ENCODE results near the gene F2RL3.

F2RL3 gene

GRCh38 chr19:16860118-16860517 lies 28.7 kb upstream of the F2RL3 start:
- Histone ChIP-seq H3K4me1 (ENCODE audit: control insufficient read depth, insufficient read depth, low read length, poor library complexity, severe bottlenecking) (no peaks in the 10 kb centered on the region), H3K4me3 (ENCODE audit: insufficient read depth, low read depth, low read length, poor library complexity, severe bottlenecking) (no peak overlapping the region), H3K9me3 (ENCODE audit: control insufficient read depth, low read length) (no peaks in the 10 kb centered on the region), H3K36me3 (ENCODE audit: control insufficient read depth, insufficient read depth, low read length) (peaks cover 16% of the 10 kb centered on the region), H3K27ac (ENCODE audit: insufficient read depth, low read length, poor library complexity, severe bottlenecking) (no peak overlapping the region), H3K27me3 (replicated peaks; ENCODE audit: control insufficient read depth, insufficient read depth, low read length, poor library complexity, severe bottlenecking) (no peaks in the 10 kb centered on the region)
- no peak for DNase-seq

GRCh38 chr19:16861011-16861410 lies 27.8 kb upstream of the F2RL3 start:
- H3K4me3 ChIP-seq (ENCODE audit: insufficient read depth, low read depth, low read length, poor library complexity, severe bottlenecking) = no peak overlapping the region
- H3K36me3 ChIP-seq (ENCODE audit: control insufficient read depth, insufficient read depth, low read length) = peaks cover 24% of the 10 kb centered on the region
- no peaks in the 10 kb centered on the region for H3K27me3 ChIP-seq (replicated peaks; ENCODE audit: control insufficient read depth, insufficient read depth, low read length, poor library complexity, severe bottlenecking)
- no peaks in the 10 kb centered on the region for H3K4me1 ChIP-seq (ENCODE audit: control insufficient read depth, insufficient read depth, low read length, poor library complexity, severe bottlenecking)
- H3K9me3 ChIP-seq (ENCODE audit: control insufficient read depth, low read length) = no peaks in the 10 kb centered on the region
- H3K27ac ChIP-seq (ENCODE audit: insufficient read depth, low read length, poor library complexity, severe bottlenecking) = no peak overlapping the region
- DNase-seq = no peak

- Histone ChIP-seq H3K4me3 (ENCODE audit: insufficient read depth, low read depth, low read length, poor library complexity, severe bottlenecking) (no peak overlapping the region), H3K4me1 (ENCODE audit: control insufficient read depth, insufficient read depth, low read length, poor library complexity, severe bottlenecking) (no peaks in the 10 kb centered on the region), H3K27ac (ENCODE audit: insufficient read depth, low read length, poor library complexity, severe bottlenecking) (no peak overlapping the region), H3K9me3 (ENCODE audit: control insufficient read depth, low read length) (no peaks in the 10 kb centered on the region), H3K36me3 (ENCODE audit: control insufficient read depth, insufficient read depth, low read length) (peaks cover 29% of the 10 kb centered on the region), H3K27me3 (replicated peaks; ENCODE audit: control insufficient read depth, insufficient read depth, low read length, poor library complexity, severe bottlenecking) (no peaks in the 10 kb centered on the region)
- DNase-seq = no peak
Measured at GRCh38 chr19:16861834-16862233, 27.0 kb upstream of the F2RL3 start.

- DNase-seq = no peak
- no peaks in the 10 kb centered on the region for H3K27me3 ChIP-seq (replicated peaks; ENCODE audit: control insufficient read depth, insufficient read depth, low read length, poor library complexity, severe bottlenecking)
- H3K36me3 ChIP-seq (ENCODE audit: control insufficient read depth, insufficient read depth, low read length) = peaks cover 40% of the 10 kb centered on the region
- H3K4me3 ChIP-seq (ENCODE audit: insufficient read depth, low read depth, low read length, poor library complexity, severe bottlenecking) = no peak overlapping the region
- no peak overlapping the region for H3K27ac ChIP-seq (ENCODE audit: insufficient read depth, low read length, poor library complexity, severe bottlenecking)
- H3K4me1 ChIP-seq (ENCODE audit: control insufficient read depth, insufficient read depth, low read length, poor library complexity, severe bottlenecking) = no peaks in the 10 kb centered on the region
- no peaks in the 10 kb centered on the region for H3K9me3 ChIP-seq (ENCODE audit: control insufficient read depth, low read length)
Measured at GRCh38 chr19:16862826-16863415, 25.9 kb upstream of the F2RL3 start.

GRCh38 chr19:16867211-16867610 lies 21.6 kb upstream of the F2RL3 start:
- Histone ChIP-seq H3K36me3 (ENCODE audit: control insufficient read depth, insufficient read depth, low read length) (peaks cover 76% of the 10 kb centered on the region), H3K27me3 (replicated peaks; ENCODE audit: control insufficient read depth, insufficient read depth, low read length, poor library complexity, severe bottlenecking) (no peaks in the 10 kb centered on the region), H3K27ac (ENCODE audit: insufficient read depth, low read length, poor library complexity, severe bottlenecking) (no peak overlapping the region), H3K4me3 (ENCODE audit: insufficient read depth, low read depth, low read length, poor library complexity, severe bottlenecking) (no peak overlapping the region), H3K9me3 (ENCODE audit: control insufficient read depth, low read length) (no peaks in the 10 kb centered on the region), H3K4me1 (ENCODE audit: control insufficient read depth, insufficient read depth, low read length, poor library complexity, severe bottlenecking) (no peaks in the 10 kb centered on the region)
- no peak for DNase-seq

GRCh38 chr19:16868423-16869130 lies 20.2 kb upstream of the F2RL3 start:
- H3K36me3 ChIP-seq (ENCODE audit: control insufficient read depth, insufficient read depth, low read length) = peaks cover 74% of the 10 kb centered on the region
- no peak overlapping the region for H3K27ac ChIP-seq (ENCODE audit: insufficient read depth, low read length, poor library complexity, severe bottlenecking)
- no peaks in the 10 kb centered on the region for H3K4me1 ChIP-seq (ENCODE audit: control insufficient read depth, insufficient read depth, low read length, poor library complexity, severe bottlenecking)
- no peaks in the 10 kb centered on the region for H3K27me3 ChIP-seq (replicated peaks; ENCODE audit: control insufficient read depth, insufficient read depth, low read length, poor library complexity, severe bottlenecking)
- no peaks in the 10 kb centered on the region for H3K9me3 ChIP-seq (ENCODE audit: control insufficient read depth, low read length)
- no peak for DNase-seq
- H3K4me3 ChIP-seq (ENCODE audit: insufficient read depth, low read depth, low read length, poor library complexity, severe bottlenecking) = no peak overlapping the region

- no peaks in the 10 kb centered on the region for H3K9me3 ChIP-seq (ENCODE audit: control insufficient read depth, low read length)
- H3K4me3 ChIP-seq (ENCODE audit: insufficient read depth, low read depth, low read length, poor library complexity, severe bottlenecking) = no peak overlapping the region
- no peak overlapping the region for H3K27ac ChIP-seq (ENCODE audit: insufficient read depth, low read length, poor library complexity, severe bottlenecking)
- peaks cover 71% of the 10 kb centered on the region for H3K36me3 ChIP-seq (ENCODE audit: control insufficient read depth, insufficient read depth, low read length)
- DNase-seq = no peak
- H3K27me3 ChIP-seq (replicated peaks; ENCODE audit: control insufficient read depth, insufficient read depth, low read length, poor library complexity, severe bottlenecking) = no peaks in the 10 kb centered on the region
- H3K4me1 ChIP-seq (ENCODE audit: control insufficient read depth, insufficient read depth, low read length, poor library complexity, severe bottlenecking) = peaks cover 5% of the 10 kb centered on the region
Measured at GRCh38 chr19:16869331-16869972, 19.3 kb upstream of the F2RL3 start.

GRCh38 chr19:16871871-16872270 lies 16.9 kb upstream of the F2RL3 start:
- no peaks in the 10 kb centered on the region for H3K27me3 ChIP-seq (replicated peaks; ENCODE audit: control insufficient read depth, insufficient read depth, low read length, poor library complexity, severe bottlenecking)
- DNase-seq = no peak
- H3K27ac ChIP-seq (ENCODE audit: insufficient read depth, low read length, poor library complexity, severe bottlenecking) = no peak overlapping the region
- peaks cover 5% of the 10 kb centered on the region for H3K4me1 ChIP-seq (ENCODE audit: control insufficient read depth, insufficient read depth, low read length, poor library complexity, severe bottlenecking)
- H3K36me3 ChIP-seq (ENCODE audit: control insufficient read depth, insufficient read depth, low read length) = peaks cover 63% of the 10 kb centered on the region
- H3K9me3 ChIP-seq (ENCODE audit: control insufficient read depth, low read length) = no peaks in the 10 kb centered on the region
- H3K4me3 ChIP-seq (ENCODE audit: insufficient read depth, low read depth, low read length, poor library complexity, severe bottlenecking) = no peak overlapping the region

GRCh38 chr19:16872728-16873127 lies 16.1 kb upstream of the F2RL3 start:
- H3K27me3 ChIP-seq (replicated peaks; ENCODE audit: control insufficient read depth, insufficient read depth, low read length, poor library complexity, severe bottlenecking) = no peaks in the 10 kb centered on the region
- peaks cover 63% of the 10 kb centered on the region for H3K36me3 ChIP-seq (ENCODE audit: control insufficient read depth, insufficient read depth, low read length)
- H3K27ac ChIP-seq (ENCODE audit: insufficient read depth, low read length, poor library complexity, severe bottlenecking) = no peak overlapping the region
- no peaks in the 10 kb centered on the region for H3K9me3 ChIP-seq (ENCODE audit: control insufficient read depth, low read length)
- H3K4me1 ChIP-seq (ENCODE audit: control insufficient read depth, insufficient read depth, low read length, poor library complexity, severe bottlenecking) = peaks cover 5% of the 10 kb centered on the region
- no peak for DNase-seq
- H3K4me3 ChIP-seq (ENCODE audit: insufficient read depth, low read depth, low read length, poor library complexity, severe bottlenecking) = no peak overlapping the region

GRCh38 chr19:16873594-16873993 lies 15.2 kb upstream of the F2RL3 start:
- Histone ChIP-seq H3K27ac (ENCODE audit: insufficient read depth, low read length, poor library complexity, severe bottlenecking) (no peak overlapping the region), H3K4me1 (ENCODE audit: control insufficient read depth, insufficient read depth, low read length, poor library complexity, severe bottlenecking) (peaks cover 5% of the 10 kb centered on the region), H3K27me3 (replicated peaks; ENCODE audit: control insufficient read depth, insufficient read depth, low read length, poor library complexity, severe bottlenecking) (no peaks in the 10 kb centered on the region), H3K9me3 (ENCODE audit: control insufficient read depth, low read length) (no peaks in the 10 kb centered on the region), H3K36me3 (ENCODE audit: control insufficient read depth, insufficient read depth, low read length) (peaks cover 63% of the 10 kb centered on the region), H3K4me3 (ENCODE audit: insufficient read depth, low read depth, low read length, poor library complexity, severe bottlenecking) (no peak overlapping the region)
- no peak for DNase-seq
